GM20000 (cell line): Measurements from ENCODE around the gene FLACC1.
A peak's percentile ranks its signal among the peaks of the same experiment; 100 is the strongest.
"Not testable (repeated sequence)": the region's sequence is repeated elsewhere in the genome, so short reads cannot be mapped to it uniquely, and the experiment has no call there.

ENCODE experiments used
- DNase-seq: peaks from one replicate; pipeline ENCODE4 v3.0.0; 2012; ENCODE audit warnings: low spot score
- CTCF ChIP-seq: IDR thresholded peaks from 2 replicates; pipeline ENCODE4 v1.5.1; 2012; ENCODE audit warnings: mild to moderate bottlenecking, control low read depth; ENCODE audit errors: extremely low read depth, missing control alignments

FLACC1 gene

GRCh38 chr2:201383136-201383535, 26.0 kb upstream of the FLACC1 start:
- no peak for DNase-seq
- TF ChIP-seq CTCF: no peak

- no peak for DNase-seq
- no peak for TF ChIP-seq CTCF
Observed at GRCh38 chr2:201378496-201379397, 21.6 kb upstream of the FLACC1 start.

GRCh38 chr2:201377218-201377617, 20.1 kb upstream of the FLACC1 start:
- TF ChIP-seq CTCF: no peak
- DNase-seq: no peak

GRCh38 chr2:201369775-201370174, 12.6 kb upstream of the FLACC1 start:
- DNase-seq: no peak
- TF ChIP-seq CTCF: no peak

- not testable (repeated sequence) for DNase-seq
Observed at GRCh38 chr2:201369318-201369717, 12.2 kb upstream of the FLACC1 start.

- TF ChIP-seq CTCF: no peak
Observed at GRCh38 chr2:201366146-201366545, 9.0 kb upstream of the FLACC1 start.

GRCh38 chr2:201363857-201364560, 6.9 kb upstream of the FLACC1 start:
- peak; percentile 38 for DNase-seq

More at GRCh38 chr2:201366146-201366545, 9.0 kb upstream of the FLACC1 start:
- no peak for DNase-seq

More at GRCh38 chr2:201363857-201364560, 6.9 kb upstream of the FLACC1 start:
- TF ChIP-seq CTCF: peak; percentile 61
